Stimulated activated CD4-positive, alpha-beta T cell treated with anti-CD3 and anti-CD28 coated beads, Interleukin-15, amount 100 ng/mL, for 1 hour (primary cell): ENCODE results near the gene WAC.
"Not testable (repeated sequence)": the region's sequence is repeated elsewhere in the genome, so short reads cannot be mapped to it uniquely, and the experiment has no call there.

Experiments
- DNase-seq, 2 donors: peaks; one replicate each; pipeline ENCODE4 v3.0.0-alpha.2; 2020; ENCODE audit warnings: low read depth in 1 of 2, low spot score in 1 of 2

WAC gene

DNA sequence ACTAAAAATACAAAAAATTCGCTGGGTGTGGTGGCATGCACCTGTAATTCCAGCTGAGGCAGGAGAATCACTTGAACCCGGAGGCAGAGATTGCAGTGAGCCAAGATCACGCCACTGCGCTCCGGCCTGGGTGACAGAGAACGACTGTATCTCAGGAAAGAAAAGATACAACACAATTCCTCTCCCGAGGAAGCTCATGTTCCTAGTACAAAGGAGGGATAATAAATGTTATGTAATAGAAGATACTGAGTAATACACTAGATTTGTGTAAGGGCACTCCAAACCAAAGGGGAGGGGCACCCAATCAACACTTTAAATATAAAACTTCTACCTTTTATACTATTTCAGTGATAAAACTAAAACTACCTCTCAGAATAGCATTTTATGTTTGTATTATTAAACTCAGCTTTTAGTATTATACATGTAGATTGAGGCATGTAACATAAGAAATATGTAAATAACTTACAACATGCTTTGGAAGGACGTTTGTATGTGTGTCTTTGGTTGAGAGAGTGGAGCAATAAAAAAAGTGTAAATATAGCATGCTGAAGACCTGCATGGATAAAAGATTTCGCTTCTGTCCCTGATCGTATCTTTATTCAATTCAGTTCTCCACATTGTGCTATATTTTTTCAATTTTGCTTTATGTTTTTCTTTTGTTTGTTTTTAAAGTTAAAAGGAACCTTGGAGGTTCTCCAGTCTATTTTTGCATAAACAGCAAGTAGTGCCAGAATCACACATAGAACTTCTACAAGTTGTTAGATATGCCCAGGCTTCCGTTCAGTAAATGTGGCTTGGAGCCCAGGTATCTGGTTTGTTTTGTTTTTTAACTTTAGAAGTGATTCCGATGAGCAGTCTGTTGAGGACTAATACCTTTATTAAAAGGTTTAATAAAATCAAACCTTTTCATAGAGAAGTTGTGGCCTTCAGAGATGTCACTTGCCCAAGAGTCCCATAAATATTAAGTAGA lies 71.9 kb downstream of the WAC start:
- no peak for DNase-seq

DNA sequence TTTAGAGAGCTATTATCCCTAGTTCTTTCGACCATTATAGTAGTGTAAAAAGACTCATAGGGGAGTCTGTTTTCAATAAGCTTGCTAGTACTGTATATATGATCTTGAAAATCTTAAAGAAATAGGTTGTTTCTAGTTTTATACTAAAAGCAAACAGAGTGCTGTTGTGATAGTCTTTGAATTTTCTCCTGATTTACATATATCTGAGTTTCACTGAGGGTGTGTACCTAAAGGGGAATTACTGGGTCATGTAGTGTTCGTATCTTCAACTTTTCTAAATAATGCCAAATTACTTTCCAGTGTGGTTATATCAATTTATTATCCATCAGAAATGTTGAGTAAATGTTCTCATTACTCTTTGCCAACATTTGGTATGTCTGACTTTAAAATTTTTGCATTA lies 73.7 kb downstream of the WAC start:
- no peak for DNase-seq

DNA sequence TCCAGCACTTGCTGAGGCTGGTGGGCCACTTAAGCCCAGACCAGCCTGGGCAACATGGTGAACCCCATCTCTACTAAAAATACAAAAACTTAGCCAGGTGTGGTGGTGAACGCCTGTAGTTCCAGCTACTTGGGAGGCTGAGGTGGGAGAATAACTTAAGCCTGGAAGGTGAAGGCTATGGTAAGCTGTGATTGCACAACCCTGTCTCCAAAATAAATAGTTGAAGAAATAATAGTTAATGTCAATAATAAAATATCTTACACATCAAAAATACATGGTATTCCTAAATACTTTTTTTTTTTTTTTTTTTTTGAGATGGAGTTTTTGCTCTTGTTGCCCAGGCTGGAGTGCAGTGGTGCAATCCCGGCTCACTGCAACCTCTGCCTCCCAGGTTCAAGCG lies 76.7 kb downstream of the WAC start:
- not testable (repeated sequence) for DNase-seq

DNA sequence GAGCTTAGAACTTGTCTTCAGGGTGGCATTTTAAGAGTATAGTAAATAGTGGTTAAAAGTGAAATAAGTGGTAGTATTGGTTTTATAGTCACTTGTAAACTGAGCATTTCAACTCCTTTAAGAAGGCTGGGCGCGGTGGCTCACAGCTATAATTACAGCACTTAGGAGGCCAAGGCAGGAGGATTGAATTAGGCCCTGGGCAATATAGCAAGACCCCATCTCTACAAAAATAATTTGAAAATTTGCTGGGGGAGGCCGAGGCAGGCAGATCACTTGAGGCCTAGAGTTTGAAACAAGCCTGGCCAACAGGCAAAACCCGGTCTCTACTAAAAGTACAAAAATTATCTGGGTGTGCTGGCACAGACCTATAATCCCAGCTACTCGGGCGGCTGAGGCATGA lies 80.0 kb downstream of the WAC start:
- no peak for DNase-seq

DNA sequence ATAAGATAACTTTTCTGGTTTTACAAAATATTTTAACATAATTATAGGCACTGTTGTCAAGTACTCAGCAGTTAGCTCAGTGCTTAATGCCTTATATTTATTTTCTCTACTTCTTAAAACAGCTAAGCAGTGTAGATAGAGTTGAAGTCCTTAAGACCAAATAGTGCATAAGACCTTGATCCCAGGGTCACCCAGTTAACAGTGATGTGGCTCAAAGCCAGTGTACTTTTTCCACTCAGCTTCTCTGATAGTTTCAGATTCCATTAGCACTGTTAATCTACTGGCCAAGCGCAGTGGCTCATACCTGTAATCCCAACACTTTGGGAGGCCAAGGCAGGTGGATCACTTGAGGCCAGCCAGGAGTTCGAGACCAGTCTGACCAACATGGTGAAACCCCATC lies 83.6 kb downstream of the WAC start:
- no peak for DNase-seq

DNA sequence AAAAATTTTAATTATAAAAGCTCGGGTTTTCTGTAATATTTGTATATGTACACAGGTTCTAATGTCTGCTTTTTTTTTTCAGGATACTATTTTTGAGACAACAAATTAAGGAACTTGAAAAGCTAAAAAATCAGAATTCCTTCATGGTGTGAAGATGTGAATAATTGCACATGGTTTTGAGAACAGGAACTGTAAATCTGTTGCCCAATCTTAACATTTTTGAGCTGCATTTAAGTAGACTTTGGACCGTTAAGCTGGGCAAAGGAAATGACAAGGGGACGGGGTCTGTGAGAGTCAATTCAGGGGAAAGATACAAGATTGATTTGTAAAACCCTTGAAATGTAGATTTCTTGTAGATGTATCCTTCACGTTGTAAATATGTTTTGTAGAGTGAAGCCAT lies 86.5 kb downstream of the WAC start:
- no peak for DNase-seq

DNA sequence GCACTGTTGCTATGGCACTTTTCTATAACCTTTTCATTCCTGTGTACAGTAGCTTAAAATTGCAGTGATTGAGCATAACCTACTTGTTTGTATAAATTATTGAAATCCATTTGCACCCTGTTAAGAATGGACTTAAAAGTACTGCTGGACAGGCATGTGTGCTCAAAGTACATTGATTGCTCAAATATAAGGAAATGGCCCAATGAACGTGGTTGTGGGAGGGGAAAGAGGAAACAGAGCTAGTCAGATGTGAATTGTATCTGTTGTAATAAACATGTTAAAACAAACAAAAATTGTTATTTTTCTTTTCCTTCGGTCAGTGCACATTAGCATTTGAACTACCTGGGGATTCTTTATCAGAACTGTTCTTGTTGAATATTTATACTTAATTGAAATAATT lies 87.3 kb downstream of the WAC start:
- DNase-seq = no peak

DNA sequence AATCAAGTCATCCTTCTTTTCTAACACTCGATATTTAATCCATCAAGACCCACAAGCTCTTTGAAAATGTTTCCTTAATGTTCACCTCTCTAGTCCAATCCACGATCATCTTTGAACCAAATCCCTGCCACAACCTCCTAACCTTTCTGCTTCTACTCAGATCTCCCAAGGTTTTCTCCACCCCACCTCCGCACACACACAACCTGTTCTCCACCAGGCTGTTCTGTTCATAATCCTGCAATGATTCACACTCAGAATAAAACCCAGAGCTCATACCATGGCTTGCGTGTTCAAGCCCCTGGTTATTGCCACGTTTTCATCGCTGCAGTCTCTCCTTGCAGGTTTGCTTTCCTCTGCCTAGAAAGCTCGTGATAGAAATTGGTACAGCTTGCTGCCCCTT lies 90.6 kb downstream of the WAC start:
- DNase-seq = no peak

DNA sequence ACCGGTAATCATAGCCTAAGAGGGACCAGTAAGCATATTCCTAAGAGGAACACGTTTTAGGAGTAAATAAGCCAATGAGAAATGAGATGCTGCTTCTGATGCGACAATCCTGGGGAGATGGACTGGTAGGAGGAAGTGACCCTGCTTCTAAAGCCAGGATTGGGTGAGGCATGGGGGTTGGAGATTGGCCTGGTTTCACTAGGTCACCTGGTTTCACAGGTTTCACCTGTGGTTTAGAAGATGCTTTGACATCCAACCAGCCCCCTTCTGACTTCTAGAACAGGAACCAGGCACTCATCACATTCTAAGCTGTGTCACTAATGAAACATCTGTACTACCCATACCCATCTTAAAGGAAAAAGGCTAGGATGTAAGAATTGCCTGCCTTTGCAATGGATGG lies 91.4 kb downstream of the WAC start:
- DNase-seq = no peak

DNA sequence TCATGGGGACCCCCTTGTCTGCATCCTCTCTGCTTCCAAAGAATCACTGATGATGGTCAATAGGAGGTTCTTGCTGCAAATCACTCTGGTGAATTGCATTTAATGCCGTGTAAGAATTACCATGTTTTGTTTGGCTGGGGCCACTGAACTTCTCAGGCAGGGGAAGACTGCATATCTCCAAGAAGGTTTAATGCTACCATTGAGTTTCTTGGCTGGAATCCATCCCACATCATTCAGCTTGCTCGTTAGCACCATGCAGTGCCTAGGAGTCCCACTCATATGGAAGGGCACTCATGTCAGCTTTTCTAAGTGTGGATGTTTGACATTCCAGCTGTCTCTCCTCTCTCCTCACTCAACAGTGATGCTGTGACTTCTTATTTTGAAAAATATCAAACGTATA lies 94.2 kb downstream of the WAC start:
- no peak for DNase-seq

DNA sequence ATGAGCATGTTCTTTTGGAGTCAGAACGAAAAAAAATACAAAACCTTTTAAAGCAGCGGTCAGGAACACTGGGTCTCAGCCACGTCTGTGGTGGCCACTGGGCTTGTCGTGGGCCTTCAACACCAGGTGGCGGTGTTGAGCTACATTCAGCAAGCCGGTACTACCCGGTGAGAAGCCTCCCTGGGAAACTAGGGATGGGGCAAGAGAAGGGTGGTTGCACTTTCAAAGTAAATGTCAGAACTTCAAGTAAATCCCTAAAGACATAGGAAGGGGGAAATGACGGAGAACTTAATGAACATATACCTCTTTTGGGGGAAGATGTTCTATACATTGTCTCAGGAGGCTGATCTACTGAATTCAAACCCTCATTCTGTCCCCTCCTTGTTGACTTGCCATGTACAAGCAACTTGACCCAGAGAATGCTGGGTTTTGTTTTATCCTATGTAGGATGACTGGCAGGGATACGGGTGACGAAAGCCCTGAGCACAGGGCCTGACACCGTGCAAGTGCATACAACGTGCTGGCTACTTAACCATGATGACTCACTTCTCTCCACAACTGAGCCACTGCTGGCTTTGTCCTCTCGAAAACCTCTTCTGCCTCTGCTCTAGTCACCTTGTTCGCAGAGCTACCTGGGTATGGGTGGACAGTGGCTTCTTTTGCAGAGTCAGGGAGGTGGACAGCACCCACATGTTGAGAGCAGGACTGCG lies 95.4 kb downstream of the WAC start:
- peak in 1 of 2 donors; percentile 40 for DNase-seq

DNA sequence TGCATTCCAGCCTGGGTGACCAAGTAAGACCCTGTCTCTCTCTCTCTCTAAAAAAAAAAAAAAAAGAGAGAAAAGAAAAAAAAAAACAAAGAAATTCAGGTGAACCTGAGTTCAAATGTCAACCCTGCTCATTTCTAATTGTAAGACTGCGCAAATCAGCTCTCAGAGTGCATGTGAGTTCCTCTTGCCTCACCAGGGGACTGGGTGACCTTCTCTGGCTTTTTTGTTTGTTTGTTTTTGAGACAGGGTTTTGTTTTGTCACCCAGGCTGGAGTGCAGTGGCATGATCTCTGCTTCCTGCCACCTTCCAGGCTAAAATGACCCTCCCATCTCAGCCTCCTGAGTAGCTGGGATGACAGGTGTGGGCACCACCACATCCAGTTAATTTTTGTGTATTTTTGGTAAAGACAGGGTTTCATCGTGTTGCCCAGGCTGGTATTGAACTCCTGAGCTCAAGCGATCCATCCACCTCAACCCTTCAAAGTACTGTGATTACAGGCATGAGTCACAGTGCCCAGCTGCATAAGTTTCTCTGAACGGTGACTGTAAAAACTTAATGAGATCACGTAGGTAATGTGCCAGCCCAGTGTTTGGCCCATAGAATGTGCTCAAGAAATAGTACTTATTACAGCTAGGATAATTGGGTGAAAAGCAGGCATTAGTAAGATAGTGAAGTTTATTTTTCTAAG lies 99.1 kb downstream of the WAC start:
- DNase-seq = no peak

DNA sequence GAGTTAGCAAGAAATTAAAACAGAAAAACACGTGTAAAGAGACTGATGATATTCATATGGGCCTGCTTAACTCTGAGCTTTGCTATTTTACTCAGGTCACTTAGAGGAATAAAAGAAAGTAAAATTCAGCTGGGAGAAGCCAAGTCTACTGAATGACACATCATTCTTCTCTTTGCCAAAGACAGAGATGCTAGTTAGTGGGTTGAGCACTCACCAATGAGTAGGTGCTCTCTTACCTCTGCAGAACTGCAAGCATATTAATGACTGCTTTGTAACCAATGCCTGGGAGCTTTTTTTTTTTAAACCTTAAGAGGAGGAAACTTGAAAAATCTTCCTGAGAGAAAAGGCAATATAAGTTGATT lies 99.6 kb downstream of the WAC start:
- DNase-seq = no peak

DNA sequence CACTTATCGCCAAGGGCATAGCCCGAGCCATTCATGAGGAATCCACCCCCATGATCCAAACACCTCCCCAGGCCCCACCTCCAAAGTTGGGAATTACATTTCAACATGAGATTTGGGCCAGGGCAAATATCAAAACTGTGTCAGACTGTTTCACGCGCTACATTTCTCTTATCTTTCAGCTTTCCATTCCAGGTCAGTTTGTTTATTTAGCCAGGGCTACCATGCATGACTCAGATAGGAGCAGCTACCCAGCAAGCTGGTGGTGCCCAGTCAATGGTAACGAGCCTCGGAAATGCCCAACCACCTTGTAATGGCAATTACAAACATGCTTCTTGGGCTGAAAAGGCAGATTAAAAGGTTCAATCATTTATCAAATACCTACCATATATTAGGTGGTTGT lies 100.8 kb downstream of the WAC start:
- DNase-seq = no peak

DNA sequence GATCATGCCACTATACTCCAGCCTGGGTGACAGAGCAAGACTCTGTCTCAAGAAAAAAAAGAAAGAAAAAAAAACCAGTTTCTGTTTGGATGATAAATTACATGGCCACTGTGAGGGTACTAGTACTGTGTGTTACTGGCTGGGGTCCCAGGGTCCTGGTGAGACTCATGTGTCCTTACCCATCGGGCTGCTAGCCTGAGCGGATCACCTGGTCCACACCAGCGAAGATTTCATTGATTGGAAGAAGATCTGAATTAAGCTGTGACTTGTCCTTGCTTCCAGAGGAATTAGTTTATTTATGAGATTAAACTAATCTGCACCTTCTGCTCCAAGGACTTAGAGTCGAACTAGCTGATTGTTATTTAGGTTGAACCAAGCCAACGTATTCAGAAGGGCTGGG lies 104.4 kb downstream of the WAC start:
- DNase-seq = no peak

DNA sequence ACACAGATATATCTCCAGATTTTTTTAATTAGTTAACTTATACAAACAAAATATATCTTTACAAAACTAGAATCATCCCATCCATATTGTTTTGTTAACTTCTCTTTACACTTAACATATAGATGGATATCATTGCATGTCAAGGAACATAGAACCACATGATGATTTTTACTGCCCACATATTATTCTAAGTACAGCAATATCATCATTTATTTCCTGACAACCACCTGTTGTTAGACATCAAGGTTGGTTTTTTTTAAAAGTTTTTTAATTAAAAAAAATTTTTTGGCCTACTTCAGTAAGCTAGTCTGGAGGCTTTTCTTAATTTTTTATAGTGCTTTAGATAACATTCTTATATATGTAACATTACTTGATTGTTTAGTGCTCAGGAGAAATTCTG lies 105.5 kb downstream of the WAC start:
- no peak for DNase-seq

DNA sequence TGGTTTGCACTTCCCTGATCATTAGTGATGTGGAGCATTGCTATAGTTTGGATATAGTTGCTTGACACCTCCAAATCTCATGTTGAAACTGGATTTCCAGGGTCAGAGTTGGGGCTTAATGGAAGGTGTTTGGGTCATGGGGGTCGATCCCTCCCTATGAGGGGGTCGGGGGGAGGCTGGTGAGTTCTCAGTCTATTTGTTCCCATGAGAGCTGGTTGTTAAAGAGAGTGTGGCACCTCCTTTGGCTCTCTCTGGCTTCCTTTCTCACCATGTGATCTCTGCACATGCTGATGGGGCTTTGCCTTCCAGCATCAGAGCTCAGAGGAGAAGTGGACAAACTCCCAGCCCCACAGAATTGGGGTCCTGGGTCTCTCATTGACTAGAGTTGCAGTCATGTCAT lies 107.6 kb downstream of the WAC start:
- DNase-seq = no peak

DNA sequence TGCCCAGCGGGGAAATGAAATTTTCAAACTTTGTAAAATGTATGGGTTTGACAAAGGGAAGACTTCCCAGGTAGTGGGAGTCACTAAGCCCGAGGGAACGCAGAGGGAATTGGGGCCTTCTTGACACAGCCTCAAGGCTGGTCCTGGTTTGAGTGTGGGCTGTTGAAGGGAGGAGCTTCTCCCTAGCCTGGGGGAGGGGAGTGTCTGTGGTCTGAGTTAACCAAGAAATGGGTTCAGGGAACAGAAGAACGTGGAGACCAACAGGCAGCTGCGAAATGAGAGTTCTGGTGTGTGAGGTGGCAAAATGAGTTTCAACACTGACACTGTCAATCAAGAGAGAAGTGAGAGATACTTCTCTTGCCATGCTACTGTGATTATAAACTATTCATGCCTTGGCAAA lies 111.7 kb downstream of the WAC start:
- no peak for DNase-seq

DNA sequence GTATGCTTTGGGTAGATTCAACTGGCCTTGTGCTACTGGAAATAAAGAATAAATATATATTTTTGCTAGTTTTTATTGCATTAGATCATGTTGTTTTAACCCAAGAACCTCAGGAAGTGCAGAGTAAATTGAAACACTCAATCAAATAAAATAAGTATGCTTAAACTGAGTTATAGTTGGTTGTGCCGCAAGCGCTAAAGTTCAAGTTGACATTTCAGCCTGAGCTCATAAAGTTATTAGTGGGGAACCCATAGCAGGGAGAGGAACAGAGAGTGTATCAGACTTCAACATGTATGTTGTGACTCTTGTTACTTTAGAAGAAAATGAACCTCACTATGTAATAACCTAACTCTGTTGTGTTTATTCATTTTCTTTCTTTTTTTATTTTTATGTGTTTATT lies 119.2 kb downstream of the WAC start:
- no peak for DNase-seq

DNA sequence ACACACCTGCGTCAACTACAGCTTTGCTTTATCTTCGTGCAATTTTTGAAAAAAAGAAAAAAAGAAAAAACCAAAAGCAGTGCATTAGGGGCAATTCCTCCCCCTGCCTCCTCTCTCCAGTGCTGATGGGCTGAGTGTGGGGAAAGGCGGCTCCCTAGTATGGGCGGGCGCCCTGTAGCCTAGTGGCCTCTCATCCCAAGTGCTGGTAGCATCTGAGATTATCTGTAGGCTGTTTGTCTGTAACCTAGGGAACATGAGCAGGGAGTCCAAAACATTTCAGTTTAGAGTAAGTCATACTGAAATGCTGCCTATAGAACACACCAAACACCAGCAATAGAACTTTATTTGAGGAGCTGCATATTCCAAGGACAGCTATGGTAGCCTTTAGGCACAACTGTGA lies 119.8 kb downstream of the WAC start:
- DNase-seq = no peak

DNA sequence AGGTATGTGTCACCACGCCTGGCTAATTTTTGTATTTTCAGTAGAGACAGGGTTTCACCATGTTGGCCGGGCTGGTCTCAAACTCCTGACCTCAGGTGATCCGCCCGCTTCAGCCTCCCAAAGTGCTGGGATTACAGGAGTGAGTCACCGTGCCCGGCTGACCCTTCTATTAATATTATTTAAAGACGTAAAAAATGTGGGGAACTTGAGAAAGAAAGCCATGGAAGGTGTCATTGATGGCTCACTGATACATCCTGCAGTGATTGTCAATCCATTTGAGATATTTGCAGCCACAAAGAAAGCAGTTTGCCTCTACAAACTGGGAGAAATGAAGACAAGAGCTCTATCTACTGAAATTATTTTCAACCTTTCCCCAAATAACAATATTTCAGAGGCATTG lies 125.9 kb downstream of the WAC start:
- not testable (repeated sequence) for DNase-seq

DNA sequence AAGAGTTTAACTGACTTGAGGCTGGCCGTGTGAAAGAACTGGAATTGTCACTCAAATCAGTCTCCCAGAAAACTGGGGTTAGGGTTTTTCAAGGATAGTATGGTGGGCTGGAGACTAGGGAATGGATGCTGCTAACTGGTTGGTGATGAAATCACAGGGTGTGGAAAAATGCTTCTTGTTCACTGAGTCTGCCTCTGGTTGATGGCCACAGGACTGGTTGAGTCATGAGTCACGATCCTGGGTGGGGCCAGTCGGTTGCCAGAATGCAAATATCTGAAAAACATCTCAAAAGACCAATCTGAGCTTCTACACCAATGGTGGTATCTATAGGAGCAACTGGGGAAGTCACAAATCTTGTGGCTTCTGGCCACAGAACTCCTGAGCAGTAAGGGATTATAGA lies 128.1 kb downstream of the WAC start:
- no peak for DNase-seq
